ENCODE measurements around the gene E2F4. TPM values are rescaled to one million over a fixed set of nuclear protein-coding genes. Genes with fewer than 3 reads are reported as not detected.

The E2F4 gene
- total and polyA plus RNA-seq, 8 donors: 45.7 to 81.4 (median 53.9) TPM

DNA sequence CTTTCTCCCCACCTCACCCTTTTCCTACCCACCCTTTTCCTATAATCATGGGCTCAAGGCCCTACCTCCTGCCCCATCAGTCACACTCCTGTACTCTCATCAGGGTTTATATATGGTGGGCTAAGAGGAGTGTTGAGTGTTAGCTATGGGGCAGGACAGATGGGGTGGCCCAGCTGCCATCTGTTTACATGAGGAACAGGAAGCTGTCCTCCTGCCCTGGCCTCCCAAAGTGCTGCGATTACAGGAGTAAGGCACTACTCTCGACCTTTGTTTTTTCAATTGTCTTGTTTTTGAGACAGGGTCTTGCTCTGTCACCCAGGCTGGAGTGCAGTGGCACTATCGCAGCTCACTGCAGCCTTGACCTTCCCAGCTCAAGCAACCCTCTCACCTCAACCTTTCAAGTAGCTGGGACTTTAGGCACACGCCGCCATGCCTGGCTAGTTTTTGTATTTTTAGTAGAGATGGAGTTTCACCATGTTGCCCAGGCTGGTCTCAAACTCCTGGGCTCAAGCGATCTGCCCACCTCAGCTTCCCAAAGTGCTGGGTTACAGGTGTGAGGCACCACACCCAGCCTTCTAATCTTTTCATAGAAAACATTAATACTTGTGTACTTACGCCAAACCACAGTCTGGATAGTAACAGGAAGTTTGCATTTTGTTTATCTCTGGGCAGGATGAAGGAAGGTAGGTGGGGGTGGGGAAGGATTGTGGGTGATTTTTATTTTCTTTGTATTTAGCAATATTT, 33.9 kb upstream of the E2F4 start:
- intact Hi-C loops (cut with DNase I): loop anchor here in 1 of 2 donors (5.0 to 10.0 kb wide), 2 partner anchors 143 to 181 kb away; no protein-coding TSS in a partner anchor
- Histone ChIP-seq H3K4me1 (peaks cover 19 to 57% of the 10 kb centered on the region in 2 donors), H3K9me3 (no peaks in the 10 kb centered on the region), H3K4me3 (no peak overlapping the region), H3K27me3 (peaks cover 0 to 34% of the 10 kb centered on the region in 2 donors), H3K27ac (no peak overlapping the region), H3K36me3 (peaks cover 0 to 11% of the 10 kb centered on the region in 2 donors)
- TF ChIP-seq CTCF (IDR thresholded peaks at IDR 0.05): no peak
- ATAC-seq (no peak), DNase-seq (no peak)

- Histone ChIP-seq H3K9me3 (no peaks in the 10 kb centered on the region), H3K27ac (peak overlapping the region; percentile 81 to 85), H3K4me1 (peaks cover 28 to 66% of the 10 kb centered on the region in 2 donors), H3K36me3 (peaks cover 0 to 9% of the 10 kb centered on the region in 2 donors), H3K4me3 (peak overlapping the region; percentile 96 to 97), H3K27me3 (peaks cover 7 to 42% of the 10 kb centered on the region in 2 donors)
- no peak for TF ChIP-seq CTCF (IDR thresholded peaks at IDR 0.05)
- ATAC-seq (peak; percentile 25), DNase-seq (peak in 1 of 4 donors; percentile 85)
- intact Hi-C loops (cut with DNase I): loop anchor here in 1 of 2 donors (5.0 to 10.0 kb wide), 2 partner anchors 144 to 182 kb away; no protein-coding TSS in a partner anchor
These were observed 33.0 kb upstream of the E2F4 start for GRCh38 chr16:67158637-67159600.

- Histone ChIP-seq H3K27me3 (peaks cover 25 to 55% of the 10 kb centered on the region in 2 donors), H3K4me3 (peak overlapping the region; percentile 96 to 97), H3K9me3 (no peaks in the 10 kb centered on the region), H3K27ac (no peak overlapping the region), H3K36me3 (no peaks in the 10 kb centered on the region), H3K4me1 (peaks cover 38 to 68% of the 10 kb centered on the region in 2 donors)
- no peak for TF ChIP-seq CTCF (IDR thresholded peaks at IDR 0.05)
- ATAC-seq (no peak), DNase-seq (no peak)
- intact Hi-C loops (cut with DNase I): no loop called here
These were observed 30.3 kb upstream of the E2F4 start for GRCh38 chr16:67161595-67162058.

DNA sequence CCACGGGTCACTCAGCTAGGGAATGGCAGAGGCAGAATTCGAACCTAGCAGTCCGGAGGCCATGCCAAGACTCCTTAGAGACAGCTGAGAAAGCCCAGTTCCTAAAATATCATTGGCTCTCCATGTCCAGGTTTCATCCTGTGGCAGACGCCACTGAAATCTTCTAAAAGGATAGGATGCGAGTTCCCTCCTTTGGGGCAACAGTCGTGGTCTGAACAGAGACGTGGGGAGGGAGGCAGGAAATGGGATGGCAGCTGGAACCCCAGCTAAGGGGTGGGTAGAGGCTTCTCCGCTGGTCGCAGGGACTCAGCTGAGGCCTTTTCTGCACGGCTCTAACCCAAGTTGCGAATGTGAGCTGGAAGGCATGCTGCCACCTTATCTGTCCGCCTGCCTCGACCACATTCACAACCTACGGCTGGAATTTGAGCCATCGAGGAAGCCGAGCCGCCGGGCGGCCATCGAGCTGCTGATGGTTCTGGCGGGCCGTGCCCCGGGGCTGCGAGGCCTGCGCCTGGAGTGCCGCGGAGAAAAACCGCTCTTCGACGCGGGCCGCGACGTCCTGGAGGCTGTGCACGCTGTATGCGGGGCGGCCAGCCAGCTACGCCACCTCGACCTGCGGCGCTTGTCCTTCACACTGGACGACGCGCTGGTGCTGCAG, 29.3 kb upstream of the E2F4 start:
- intact Hi-C loops (cut with DNase I): no loop called here
- H3K4me1 ChIP-seq: peaks cover 38 to 67% of the 10 kb centered on the region in 2 donors
- no peaks in the 10 kb centered on the region for H3K36me3 ChIP-seq

More for the DNA sequence above, 29.3 kb upstream of the E2F4 start:
- Histone ChIP-seq H3K27ac (no peak overlapping the region), H3K4me3 (peak overlapping the region in 1 of 2 donors; percentile 7), H3K9me3 (no peaks in the 10 kb centered on the region), H3K27me3 (peaks cover 25 to 65% of the 10 kb centered on the region in 2 donors)
- DNase-seq: no peak
- TF ChIP-seq CTCF (IDR thresholded peaks at IDR 0.05): no peak
- no peak for ATAC-seq
